NCI-H128 (cell line): ENCODE measurements around the gene FAM78B.

Source experiments
- DNase-seq: peaks from one replicate; lab custom pipeline; 2025; ENCODE audit not compliant: unreplicated experiment; lab: John Stamatoyannopoulos, UW

FAM78B gene, protein sequence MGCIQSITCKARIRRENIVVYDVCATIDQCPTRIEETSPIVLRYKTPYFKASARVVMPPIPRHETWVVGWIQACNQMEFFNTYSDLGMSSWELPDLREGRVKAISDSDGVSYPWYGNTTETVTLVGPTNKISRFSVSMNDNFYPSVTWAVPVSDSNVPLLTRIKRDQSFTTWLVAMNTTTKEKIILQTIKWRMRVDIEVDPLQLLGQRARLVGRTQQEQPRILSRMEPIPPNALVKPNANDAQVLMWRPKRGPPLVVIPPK

DNA sequence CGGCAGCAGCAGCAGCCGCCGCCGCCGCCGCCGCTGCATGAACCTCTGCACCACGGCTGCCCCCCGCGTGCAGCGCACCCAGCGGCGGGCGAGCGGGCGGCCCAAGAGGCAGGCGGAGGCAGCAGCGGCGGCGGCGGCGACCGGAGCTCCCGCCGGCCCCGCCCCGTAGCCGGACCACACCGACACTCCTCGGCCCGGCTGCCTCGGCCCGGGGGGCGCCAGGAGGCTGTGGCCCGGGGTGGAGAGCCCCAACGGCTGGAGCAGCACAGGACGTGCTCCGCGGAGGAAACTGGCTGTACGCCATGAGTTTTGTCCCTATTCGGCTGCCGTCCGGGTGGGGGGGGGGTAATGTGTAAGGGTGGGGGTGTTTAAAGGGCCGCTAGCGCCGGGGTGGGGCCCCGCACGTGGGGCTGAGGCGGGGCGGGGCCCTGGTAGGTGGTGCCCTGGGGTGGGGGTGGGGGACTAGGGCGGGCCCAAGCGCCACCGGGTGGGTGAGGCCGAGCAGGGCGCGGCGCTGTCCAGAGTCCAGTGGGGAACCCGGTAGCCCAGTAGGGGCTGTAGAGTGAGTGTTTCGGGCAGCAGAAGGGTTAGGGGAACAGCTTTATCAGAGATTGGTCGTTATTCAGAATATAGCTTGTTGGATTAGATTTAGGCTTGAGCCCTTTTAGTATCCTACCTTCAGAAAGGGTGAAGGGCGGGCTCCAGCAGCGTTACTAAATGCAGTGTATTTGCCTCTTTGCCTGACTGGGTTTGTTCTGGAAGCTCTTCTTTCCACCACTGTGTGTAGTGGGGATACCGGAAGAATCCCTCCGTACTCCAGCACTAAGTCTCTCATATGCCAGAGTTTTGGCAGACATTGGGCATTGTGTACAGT lies at the start of gene FAM78B:
FAM78B (minus strand) TSS at position 304 of the 874 bp plus-strand sequence. CDS start 753 bp downstream, outside the sequence.
- DNase-seq, result no peak

DNA sequence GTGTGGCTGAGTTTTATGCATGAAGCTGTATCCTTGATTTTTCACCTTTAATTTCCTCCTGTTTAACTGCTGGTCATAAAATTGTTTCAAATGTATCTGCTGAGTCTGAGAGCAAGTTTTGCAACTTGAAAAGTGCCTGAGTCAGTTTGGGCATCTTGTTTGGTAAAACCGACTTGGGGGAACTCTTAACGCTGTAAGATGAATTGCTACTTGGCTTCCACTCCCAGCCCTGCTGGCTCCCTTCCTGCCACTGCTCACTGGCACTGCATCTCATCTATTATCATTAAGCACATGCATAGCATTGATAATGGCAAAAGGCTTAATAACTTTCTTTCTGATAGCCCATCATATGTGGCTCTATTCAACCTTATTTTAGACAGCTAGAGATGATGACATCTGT lies 35.7 kb upstream of the FAM78B start:
- DNase-seq, result no peak

DNA sequence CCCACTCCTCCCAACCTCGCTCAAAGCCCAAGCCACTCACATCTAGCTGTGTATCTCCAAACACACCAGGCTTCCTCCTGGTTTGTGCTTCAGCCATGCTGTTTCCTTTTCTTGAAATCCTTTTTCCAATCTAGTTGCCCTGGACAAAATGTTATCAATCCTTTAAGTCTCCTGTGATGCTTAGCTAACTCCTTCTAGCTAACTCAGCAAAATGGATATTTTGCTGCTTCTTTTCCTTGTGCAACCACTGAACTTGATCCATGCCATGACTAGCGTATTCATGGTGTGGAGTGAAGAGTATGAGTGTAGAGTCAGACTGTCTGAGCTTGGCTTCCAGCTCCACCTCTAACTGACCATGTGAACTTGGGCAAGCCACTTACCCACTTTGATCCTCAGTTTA lies 33.9 kb upstream of the FAM78B start:
- no peak for DNase-seq

DNA sequence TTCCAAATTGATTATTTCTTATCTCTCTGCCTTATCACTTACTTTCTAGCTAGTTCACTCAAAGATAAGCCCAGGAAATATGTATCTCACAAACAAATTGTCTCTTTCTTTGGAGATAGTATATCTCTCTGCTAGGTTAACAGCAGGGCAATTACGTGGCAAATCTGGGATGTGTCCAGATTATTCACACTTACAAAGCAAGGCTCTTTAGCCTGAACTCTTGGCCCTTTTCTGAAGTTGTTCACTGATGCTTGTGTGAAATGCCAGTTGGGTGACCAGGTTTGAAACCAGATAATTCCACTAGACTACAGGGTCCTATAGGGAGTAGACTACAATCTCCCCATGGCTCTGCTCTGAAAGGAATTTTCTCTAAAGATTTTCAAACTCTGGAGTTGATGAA lies 30.8 kb upstream of the FAM78B start:
- DNase-seq, result no peak

DNA sequence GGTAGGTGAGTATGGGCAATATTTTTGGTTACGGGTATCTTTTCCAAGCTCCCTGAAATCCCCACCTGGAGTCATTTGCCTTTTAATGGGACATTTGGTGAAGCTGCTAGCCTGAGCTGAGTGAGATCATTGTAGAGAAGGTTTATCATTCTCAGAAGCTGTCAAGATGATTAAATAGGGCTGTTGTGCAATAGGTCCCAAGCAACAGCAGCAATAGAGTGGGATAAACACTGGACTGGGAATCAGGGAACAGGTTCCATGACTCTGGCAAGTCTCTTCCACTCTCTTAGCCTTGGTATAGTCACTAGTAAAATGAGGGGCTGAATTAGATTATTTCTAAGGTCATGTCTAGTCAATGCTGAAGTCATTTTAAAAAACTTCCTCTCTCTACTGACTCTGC lies 30.3 kb upstream of the FAM78B start:
- DNase-seq, result no peak

DNA sequence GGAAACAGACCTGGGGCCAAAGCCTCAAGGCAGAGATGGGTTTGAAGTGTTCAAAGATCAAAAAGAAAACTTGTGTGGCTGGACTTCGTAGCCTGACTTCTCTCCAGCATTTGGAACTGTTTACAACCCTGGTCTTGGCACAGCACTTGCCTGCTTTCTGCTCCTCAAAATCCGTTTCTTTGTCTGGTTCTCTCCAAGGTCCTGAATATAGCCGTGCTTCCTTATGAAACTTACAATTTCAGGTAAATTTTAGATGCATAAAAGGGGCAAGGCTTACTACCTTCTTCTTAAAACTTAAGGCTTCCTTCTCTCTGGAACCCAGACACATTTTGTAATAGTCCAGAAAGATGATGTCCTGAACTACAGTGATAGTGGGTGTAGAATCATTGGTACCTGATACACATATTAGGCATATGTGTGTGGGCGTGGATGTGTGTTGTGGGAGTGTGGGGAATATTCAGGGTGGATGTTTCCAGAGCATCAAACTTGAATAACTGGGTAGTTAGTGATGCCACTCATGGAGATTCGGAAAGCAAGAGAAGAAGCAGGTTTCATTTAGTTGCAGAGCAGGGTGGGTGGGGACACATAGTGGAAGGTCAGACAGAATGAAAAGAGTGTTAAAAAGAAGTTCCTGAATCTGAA lies 26.4 kb upstream of the FAM78B start:
- no peak for DNase-seq

DNA sequence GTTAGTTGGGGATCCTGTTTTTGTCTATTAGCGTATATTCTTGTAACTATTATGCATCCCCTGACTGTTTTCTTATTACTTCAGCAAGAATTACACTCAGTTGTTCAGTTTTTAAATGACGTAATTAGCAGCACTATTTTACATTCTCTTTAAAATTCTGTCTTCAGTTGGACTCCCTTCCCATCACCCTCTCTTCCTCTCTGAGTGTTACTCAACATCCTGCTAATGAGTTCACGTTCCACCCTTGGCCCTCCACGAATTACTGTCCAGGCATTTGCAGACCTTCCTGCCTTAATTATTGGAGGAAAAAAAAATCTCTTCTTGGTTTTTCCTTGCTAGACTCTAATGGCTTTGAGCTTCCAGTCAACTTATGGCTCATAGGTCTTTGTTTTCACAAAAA lies 23.6 kb upstream of the FAM78B start:
- DNase-seq, result no peak

DNA sequence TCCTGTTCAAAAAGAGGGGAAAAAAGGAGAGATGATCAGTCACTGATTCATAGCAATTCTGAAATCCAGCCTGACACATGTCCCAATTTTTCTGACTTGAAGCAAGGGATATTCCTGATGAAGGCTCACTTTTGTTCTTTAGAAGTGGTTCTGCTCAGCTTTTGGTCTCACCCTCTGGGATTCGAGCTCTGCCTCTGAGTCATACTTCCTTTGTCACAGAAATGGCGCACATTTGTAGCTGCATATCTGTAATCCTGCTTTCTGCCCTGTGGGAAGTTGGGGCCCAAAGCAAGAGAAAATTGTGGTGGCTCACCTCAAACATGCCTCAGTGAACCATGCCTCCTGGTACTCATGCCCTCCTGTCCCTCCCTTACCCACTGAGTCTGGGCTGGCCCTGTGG lies 22.3 kb upstream of the FAM78B start:
- no peak for DNase-seq

DNA sequence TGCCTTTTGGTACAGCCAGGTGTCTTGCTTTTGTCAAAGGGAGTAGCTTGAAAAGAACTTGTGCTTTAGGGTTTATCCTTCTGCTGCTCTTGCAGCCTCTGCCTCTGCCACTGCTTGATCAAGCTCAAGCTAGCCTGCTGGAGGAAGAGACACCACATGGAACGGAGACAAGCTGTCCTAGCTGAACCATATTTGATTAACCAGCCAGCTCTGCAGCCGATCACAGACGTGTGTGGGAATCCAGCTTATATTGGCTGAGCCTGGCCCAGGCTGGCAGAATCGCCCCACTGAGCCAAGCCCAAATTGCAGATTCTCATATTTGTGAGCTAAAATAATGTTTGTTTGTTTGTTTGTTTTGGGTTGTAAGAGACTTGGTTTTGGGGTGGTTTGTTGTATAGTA lies 18.7 kb upstream of the FAM78B start:
- no peak for DNase-seq

DNA sequence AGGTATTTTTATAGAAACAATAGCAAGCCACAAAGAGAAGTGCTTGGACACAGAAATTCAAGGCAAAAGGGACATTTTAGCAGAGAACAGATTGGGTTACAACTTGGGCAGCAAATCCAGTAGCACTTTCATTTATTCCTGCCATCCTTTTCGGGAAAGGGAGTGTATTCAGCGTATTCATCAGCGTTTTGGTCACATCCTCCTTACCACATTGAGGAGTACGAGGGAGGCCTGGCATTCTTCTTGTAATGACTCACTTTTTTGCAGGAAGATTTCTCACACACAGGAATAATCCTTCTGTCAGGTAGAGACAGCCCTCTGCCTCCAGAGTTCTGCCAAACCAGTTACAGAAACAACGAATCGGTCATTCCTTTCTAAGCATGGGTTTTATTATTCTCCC lies 18.1 kb upstream of the FAM78B start:
- no peak for DNase-seq

DNA sequence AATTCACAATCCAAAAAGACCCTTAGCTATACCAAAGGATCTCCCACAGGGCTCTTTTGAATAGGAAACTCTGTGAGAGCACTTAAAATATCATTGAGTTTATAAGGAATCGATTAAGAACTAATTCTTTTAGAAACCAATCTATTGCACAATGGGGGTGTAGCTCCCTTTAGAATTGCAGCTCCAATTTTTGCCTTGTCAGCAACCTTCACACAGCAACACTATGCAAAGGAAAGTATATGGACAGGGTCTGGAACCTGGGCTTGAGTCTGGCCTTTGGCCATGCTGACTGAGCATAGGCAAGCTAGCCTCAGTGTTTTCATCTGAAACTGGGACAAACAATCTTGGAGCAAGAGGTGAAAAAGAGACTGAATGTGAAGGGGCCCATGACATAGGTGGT lies 17.2 kb upstream of the FAM78B start:
- DNase-seq, result no peak

DNA sequence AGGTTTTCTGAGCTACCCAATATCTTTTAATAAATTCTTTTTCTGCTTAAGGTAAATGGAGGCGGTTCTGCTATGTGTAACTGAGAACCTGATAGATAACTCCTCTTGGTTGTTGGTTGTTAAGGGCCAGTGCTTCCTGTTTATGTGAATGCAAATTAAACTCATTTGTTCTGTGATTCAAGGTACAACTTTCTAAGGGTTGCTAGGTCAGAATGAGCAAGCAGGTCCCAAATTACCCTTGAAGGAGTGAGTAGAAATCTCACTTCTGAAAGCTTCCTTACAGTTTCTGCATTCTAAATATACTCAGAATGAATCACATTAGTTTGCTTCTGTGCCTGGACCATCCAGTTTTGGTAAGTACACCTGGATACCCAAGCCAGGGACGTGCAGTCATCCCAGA lies 15.5 kb upstream of the FAM78B start:
- DNase-seq, result no peak

DNA sequence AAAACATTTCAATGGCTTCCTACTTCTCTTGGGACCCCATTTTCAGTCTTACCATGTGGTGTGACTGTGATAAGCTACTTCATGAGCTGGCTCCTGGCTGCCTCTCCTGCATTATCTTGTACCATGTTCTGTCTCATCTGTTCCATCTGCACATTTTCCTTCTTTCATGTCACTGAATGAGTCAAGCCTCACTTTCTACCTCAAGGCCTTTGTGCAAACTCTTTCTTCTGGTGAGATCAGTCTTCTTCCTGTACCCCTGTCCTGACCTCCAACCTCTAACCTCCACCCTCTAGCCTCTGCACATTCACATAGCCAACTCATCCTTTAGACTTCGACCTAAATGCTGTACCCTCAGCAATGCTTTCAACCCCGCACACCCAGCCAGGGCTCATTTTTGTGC lies 9.6 kb upstream of the FAM78B start:
- no peak for DNase-seq

DNA sequence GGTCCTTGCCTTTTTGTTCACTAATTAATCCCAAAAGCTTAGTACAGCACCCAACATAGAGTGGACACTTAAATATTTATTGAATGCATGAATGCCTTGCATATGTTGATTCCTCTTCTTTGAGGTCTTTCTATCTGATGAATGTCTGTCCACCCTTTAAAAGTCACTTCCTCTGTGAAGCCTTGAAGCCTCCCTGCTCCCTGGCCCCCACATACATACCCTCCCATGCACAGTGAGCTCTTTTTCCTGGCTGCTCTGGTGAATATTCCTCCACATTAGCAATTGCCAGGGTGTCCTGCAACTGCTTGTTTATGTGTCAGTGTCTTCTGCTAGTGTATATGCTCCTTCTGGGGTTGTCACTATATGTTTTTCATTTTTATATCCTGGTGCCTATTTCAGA lies 8.2 kb upstream of the FAM78B start:
- no peak for DNase-seq

DNA sequence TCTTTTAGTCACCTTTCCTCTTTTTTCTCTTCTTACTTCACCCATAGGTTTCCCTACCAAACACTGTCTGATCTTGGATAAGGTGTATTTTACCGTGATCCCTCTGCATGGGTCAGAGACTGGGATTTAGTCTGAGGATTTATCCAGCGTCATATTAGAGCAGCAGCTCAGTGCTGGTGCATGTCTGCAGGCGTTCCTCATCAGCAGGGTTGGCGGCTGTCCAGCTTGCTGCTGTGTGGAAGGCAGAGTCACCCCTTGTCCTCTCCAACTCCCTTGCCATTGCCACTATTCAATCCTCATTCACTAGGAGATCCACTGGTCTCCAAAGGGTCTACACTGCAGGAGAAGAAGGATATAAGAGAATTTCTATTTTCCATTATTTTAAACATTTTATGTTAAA lies 7.3 kb upstream of the FAM78B start:
- no peak for DNase-seq

DNA sequence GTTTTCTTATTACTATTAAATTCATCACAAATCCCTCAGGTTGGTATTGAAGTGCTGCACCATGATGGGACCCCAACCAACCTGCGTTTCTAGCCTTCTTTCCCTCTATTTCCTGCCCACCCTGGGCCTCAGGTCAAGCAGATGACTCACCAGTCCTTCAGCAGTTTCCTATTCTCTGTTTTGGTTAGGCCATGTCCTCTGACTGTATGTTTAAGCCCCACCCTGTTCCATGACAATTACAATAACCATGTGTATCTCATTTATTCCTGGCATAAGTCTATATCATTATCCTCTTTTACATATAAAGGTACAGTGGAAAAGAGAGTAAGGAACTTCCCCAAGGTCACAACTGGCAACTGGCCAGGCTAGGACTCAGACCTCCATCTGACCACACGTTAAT lies 5.3 kb upstream of the FAM78B start:
- no peak for DNase-seq

DNA sequence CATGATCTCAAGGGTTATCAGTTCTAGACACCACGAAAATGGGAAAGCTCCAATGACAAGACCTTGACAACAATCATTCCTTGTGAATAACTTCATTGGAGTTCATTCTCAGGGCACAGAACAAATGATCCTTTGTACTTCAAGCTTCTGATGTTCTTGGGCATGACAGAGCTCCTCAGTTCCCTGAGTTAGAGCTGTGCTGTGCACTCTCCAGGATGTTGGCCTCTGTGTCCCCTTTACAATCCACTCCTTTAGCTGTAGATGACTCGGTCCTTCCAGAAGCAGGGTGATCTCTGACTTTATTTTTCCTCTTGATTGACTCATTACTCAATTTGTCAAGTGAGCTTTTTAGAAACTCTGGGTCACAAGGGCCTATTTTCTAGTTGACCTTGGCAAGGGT lies 3.9 kb upstream of the FAM78B start:
- no peak for DNase-seq

DNA sequence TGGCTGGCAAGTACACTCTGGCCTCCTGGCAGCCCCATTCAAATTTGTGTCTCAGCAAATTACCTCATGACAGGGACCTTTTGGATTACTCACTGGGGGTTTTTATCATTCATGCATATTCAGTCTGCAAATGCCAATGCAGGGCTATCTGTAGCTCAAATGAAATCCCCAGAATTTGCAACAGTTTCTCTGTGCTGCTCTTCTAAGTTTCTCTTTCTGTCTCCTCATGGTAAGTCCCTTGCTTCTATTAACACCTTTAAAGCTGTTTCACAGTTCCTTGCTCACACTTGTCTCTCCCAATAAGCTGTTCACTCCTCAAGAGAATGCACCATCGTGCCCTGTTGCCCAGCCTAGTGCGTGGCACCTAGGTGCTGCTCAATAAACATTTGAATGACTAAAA lies 3.3 kb upstream of the FAM78B start:
- DNase-seq, result no peak

DNA sequence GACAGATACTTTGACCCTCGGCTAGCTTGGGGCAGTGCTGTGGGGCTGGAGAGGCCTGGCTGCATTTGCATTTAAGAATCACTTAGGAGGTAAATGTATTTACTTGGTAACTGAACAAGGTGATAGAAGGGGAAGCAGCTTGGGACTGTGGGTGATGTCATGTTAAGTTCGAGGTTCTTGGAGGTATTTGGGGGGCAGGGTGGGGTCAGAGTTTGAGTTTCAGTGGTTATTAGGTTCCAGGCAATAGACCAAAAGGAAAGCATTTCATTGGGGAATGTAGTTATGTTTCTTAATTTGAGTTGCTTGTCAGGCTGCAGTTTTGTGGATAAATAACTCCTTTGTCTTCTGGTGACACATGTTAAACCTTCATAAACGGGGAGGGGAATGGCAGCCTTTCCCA lies 2.4 kb upstream of the FAM78B start:
- DNase-seq, result no peak

DNA sequence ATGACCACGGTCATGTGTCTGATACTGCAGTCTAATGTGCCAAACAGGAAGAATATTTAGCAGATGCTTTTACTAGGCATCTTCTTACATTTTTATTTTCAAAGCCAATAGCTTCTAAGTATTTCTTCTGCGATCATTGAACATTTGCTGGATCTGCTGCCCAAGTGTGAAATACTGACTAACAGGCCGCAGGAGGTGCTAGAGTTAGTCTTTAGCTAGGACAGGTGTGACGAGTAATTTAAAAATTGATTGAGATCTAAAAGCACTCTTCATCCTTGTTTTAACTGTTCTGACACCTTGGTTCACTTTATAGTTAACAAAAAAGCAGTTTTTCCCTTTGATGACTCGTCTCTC lies 748 bp upstream of the FAM78B start:
- DNase-seq, result no peak

DNA sequence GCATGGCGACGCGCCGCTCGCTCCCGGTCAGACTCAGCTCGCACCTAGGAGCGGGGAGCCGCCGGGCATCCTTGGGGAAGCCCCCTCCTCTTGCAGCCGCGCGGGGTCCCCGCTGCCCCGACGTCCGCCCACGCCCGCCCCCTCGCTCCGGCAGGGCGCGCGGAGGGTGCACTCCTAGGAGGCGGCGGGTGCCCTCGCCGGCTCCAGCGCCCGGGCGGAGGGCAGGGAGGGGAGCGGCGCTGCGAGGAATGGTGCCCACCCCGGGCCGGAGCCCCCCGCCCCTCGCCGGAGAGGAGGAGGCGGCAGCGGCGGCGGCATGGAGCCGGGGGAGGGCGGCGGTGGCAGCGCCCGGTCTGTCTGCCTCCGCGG lies 488 bp downstream of the FAM78B start:
- no peak for DNase-seq

DNA sequence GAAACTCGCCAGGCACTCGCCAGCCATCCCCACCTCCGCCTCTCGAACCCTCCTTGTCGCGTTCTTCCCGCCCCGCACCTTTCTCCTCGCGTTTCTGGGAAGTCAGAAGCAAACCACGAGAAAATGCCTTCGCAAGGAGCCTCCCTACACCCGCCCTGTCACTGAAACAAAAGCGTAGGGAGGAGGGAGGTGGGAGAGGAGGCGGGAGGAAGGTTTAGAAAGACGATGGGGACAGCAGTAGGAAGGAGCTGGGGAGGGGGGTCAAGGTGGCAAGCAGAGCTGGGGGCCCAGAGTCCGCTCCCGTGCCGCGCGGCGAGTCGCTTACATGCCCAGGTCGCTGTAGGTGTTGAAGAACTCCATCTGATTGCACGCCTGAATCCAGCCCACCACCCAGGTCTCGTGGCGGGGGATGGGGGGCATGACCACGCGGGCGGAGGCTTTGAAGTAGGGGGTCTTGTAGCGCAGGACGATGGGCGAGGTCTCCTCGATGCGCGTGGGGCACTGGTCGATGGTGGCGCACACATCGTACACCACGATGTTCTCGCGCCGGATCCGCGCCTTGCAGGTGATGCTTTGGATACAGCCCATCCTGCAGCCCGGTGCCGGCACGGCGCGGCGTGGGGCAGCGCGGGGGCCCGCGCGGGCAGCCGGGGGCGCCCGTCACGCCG lies 1.0 kb downstream of the FAM78B start:
- DNase-seq, result no peak
